CD4-positive, alpha-beta T cell treated with Interleukin-2 at 100 ng/mL for 4 hours (primary cell): Measurements from ENCODE around the gene SCN2B.

Source experiments
- DNase-seq: peaks from one replicate; pipeline ENCODE4 v3.0.0-alpha.2; 2020; ENCODE audit warnings: low spot score

The SCN2B gene

GRCh38 chr11:118132385-118133151 is 43.9 kb downstream of the SCN2B start:
- DNase-seq, result no peak

- DNase-seq, result no peak
Measured at GRCh38 chr11:118129471-118130172, 46.8 kb downstream of the SCN2B start.

GRCh38 chr11:118128721-118129470 is 47.5 kb downstream of the SCN2B start:
- DNase-seq, result no peak

- no peak for DNase-seq
Measured at GRCh38 chr11:118128310-118128709, 48.1 kb downstream of the SCN2B start.

- no peak for DNase-seq
Measured at GRCh38 chr11:118126082-118126838, 50.2 kb downstream of the SCN2B start.

- no peak for DNase-seq
Measured at GRCh38 chr11:118124929-118125535, 51.4 kb downstream of the SCN2B start.

GRCh38 chr11:118120793-118121192 is 55.6 kb downstream of the SCN2B start:
- no peak for DNase-seq

GRCh38 chr11:118117790-118118601 is 58.4 kb downstream of the SCN2B start:
- peak; percentile 24 for DNase-seq

GRCh38 chr11:118115048-118115447 is 61.4 kb downstream of the SCN2B start:
- peak; percentile 25 for DNase-seq

- DNase-seq, result no peak
Measured at GRCh38 chr11:118114266-118114665, 62.2 kb downstream of the SCN2B start.

- DNase-seq, result no peak
Measured at GRCh38 chr11:118112711-118113430, 63.6 kb downstream of the SCN2B start.
